A673 (cell line): ENCODE measurements around the gene PCBD2. TPM values are rescaled to one million over a fixed set of nuclear protein-coding genes. Genes with fewer than 3 reads are reported as not detected.

Source experiments
- BruUV-seq: library from RNA; stranded (reverse); fragments of 400-500 nt; replicated peaks from 2 replicates; lab custom pipeline; 2021; lab: Mats Ljungman, UMichigan
- CTCF ChIA-PET: fragments of 300-600 bp; sonication (Branson Sonifier 250); formaldehyde crosslinking; loops from one replicate; lab custom pipeline; 2022; ENCODE audit warnings: antibody characterized with exemption; lab: Charles Lee
- POLR2A ChIA-PET: fragments of 300-600 bp; sonication (Branson Sonifier 250); formaldehyde crosslinking; loops from one replicate; lab custom pipeline; 2022; ENCODE audit warnings: antibody characterized with exemption; ENCODE audit not compliant: low non-redundant PET; lab: Charles Lee
- DNase-seq: peaks from one replicate; pipeline ENCODE4 v3.0.0-alpha.2; 2015; ENCODE audit warnings: low spot score
- H3K27ac ChIP-seq: fragments of 200-600 bp; sonication (generic); 2 replicates; pipeline ENCODE4 v1.5.1; 2016; ENCODE audit warnings: mixed run types, low read depth, mild to moderate bottlenecking, mixed read lengths, antibody characterized with exemption, low read length; ENCODE audit not compliant: poor library complexity, severe bottlenecking
- H3K27me3 ChIP-seq: fragments of 200-600 bp; sonication (generic); replicated peaks from 2 replicates; pipeline ENCODE4 v1.6.1; 2017; ENCODE audit warnings: mixed run types, low read depth, mild to moderate bottlenecking, mixed read lengths, antibody characterized with exemption, low read length; ENCODE audit not compliant: insufficient read depth, poor library complexity
- H3K36me3 ChIP-seq: fragments of 200-600 bp; sonication (generic); 2 replicates; pipeline ENCODE4 v1.6.1; 2016; ENCODE audit warnings: mixed run types, mild to moderate bottlenecking, mixed read lengths, antibody characterized with exemption, low read length; ENCODE audit not compliant: insufficient read depth, poor library complexity, severe bottlenecking
- H3K4me1 ChIP-seq: fragments of 200-600 bp; sonication (generic); 2 replicates; pipeline ENCODE4 v1.6.1; 2017; ENCODE audit warnings: mixed run types, mild to moderate bottlenecking, mixed read lengths, antibody characterized with exemption, low read length; ENCODE audit not compliant: insufficient read depth, poor library complexity, severe bottlenecking
- H3K4me3 ChIP-seq: fragments of 200-600 bp; sonication (generic); 2 replicates; pipeline ENCODE4 v1.5.1; 2016; ENCODE audit warnings: low read depth, mixed run types, mild to moderate bottlenecking, mixed read lengths, low read length; ENCODE audit not compliant: poor library complexity, severe bottlenecking
- H3K9me3 ChIP-seq: fragments of 200-600 bp; sonication (generic); 2 replicates; pipeline ENCODE4 v1.6.1; 2016; ENCODE audit warnings: mixed run types, low read depth, mild to moderate bottlenecking, mixed read lengths, antibody characterized with exemption, low read length; ENCODE audit not compliant: poor library complexity, severe bottlenecking
- EZH2 ChIP-seq: fragments of 200-600 bp; sonication (generic); IDR thresholded peaks from 2 replicates; pipeline ENCODE4 v1.6.1; 2017; ENCODE audit warnings: borderline replicate concordance, low read depth, mild to moderate bottlenecking, mixed read lengths, antibody characterized with exemption, low read length; ENCODE audit not compliant: poor library complexity, severe bottlenecking
- intact Hi-C: fragments of 100-400 bp; cut with micrococcal nuclease; formaldehyde crosslinking; loops from one replicate; pipeline ENCODE4 v1.10.0; 2022; ENCODE audit not compliant: unreplicated experiment
- total RNA-seq: library from RNA; stranded (reverse); gene quantifications from 2 replicates; pipeline ENCODE4 v1.2.3, GENCODE V29; 2021
- TF ChIP-seq, protein P1 (sequence below): fragments of 300-800, 200-600 bp; sonication (generic); conservative IDR thresholded peaks from 2 replicates; pipeline ENCODE4 v1.5.1; 2017; ENCODE audit warnings: low read depth, mild to moderate bottlenecking, antibody characterized with exemption, low read length, moderate library complexity, mixed read lengths

The PCBD2 gene
- total RNA-seq, 1 experiment from 2014 or later, result 13.8 TPM

DNA sequence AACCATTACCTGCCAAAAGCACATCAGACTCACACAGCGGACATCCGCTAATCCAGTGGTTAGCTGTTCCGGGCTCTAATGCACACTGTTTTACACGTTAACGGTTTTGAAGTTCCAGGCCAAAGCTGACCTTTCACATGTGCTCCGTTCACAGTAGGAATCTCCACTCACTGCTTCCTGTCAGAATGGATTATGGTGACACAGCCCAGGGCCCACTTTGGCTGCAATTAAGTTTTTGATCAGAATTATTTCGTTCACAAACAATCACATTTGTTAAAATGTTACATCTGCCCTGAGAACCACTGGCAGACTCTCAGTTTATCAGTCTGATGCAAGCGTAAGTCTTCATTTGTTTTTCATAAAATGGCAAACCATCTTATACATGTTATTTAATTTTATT, 32.6 kb downstream of the PCBD2 start:
- H3K36me3 ChIP-seq, result no peaks in the 10 kb centered on the region
- no peak overlapping the region for H3K27ac ChIP-seq
- ChIA-PET CTCF (no interaction called here), POLR2A (no interaction called here)
- no peaks in the 10 kb centered on the region for H3K27me3 ChIP-seq
- intact Hi-C loops, result no loop called here
- BruUV-seq, result no TSS peak
- H3K9me3 ChIP-seq, result no peaks in the 10 kb centered on the region
- no peak overlapping the region for H3K4me3 ChIP-seq
- H3K4me1 ChIP-seq, result no peaks in the 10 kb centered on the region
- TF ChIP-seq EZH2, result no peak
- TF ChIP-seq, protein P1, sequence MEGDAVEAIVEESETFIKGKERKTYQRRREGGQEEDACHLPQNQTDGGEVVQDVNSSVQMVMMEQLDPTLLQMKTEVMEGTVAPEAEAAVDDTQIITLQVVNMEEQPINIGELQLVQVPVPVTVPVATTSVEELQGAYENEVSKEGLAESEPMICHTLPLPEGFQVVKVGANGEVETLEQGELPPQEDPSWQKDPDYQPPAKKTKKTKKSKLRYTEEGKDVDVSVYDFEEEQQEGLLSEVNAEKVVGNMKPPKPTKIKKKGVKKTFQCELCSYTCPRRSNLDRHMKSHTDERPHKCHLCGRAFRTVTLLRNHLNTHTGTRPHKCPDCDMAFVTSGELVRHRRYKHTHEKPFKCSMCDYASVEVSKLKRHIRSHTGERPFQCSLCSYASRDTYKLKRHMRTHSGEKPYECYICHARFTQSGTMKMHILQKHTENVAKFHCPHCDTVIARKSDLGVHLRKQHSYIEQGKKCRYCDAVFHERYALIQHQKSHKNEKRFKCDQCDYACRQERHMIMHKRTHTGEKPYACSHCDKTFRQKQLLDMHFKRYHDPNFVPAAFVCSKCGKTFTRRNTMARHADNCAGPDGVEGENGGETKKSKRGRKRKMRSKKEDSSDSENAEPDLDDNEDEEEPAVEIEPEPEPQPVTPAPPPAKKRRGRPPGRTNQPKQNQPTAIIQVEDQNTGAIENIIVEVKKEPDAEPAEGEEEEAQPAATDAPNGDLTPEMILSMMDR, result no peak
- no peak for DNase-seq

DNA sequence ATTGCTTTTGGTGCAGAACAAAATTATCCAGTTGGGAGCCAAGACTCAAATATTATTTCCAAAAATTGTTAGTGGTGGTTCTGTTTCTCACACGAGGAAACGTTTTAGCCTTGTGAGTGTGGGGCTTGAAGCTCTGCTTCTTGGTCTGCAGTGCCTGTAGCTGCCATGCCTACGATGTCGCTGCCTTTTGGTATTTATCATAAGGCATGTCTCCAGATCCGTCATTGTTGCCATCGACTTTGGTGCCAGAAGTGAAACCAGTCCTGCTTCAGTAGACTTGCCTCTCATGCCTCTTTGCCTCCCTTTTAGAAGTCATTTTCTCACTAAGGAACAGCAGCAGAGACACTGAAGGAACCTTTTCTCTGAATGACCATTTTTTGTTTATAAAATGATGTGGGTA, 33.1 kb downstream of the PCBD2 start:
- DNase-seq, result no peak
- intact Hi-C loops, result no loop called here
- no TSS peak for BruUV-seq

DNA sequence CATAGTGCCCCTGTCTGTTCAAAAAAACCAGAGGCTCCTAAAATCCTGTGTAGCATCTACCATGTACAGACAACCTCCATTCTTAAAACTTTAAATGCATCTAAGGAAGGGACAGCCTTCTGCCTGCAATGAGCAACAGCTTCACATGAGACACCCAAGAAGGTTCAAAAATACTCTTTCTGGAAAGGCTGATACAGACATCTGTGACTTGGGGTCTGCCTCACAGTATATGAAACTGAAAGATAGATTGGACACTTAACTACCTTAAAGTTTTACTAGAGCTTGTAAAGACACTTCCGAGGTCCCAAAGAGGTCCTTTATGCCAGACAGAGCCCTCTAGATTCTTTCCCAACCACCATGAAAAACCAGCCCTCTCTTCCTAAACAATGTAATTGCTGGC, 34.6 kb downstream of the PCBD2 start:
- TF ChIP-seq, protein P1, result no peak
- ChIA-PET POLR2A (no interaction called here), CTCF (no interaction called here)
- no peaks in the 10 kb centered on the region for H3K4me1 ChIP-seq
- H3K27me3 ChIP-seq, result no peaks in the 10 kb centered on the region
- intact Hi-C loops, result no loop called here
- no peaks in the 10 kb centered on the region for H3K36me3 ChIP-seq
- DNase-seq, result no peak
- no peaks in the 10 kb centered on the region for H3K9me3 ChIP-seq
- no TSS peak for BruUV-seq
- H3K27ac ChIP-seq, result no peak overlapping the region
- no peak overlapping the region for H3K4me3 ChIP-seq

More for the DNA sequence above, 33.1 kb downstream of the PCBD2 start:
- ChIA-PET POLR2A (no interaction called here), CTCF (no interaction called here)
- TF ChIP-seq, protein P1, result no peak
- H3K4me1 ChIP-seq, result no peaks in the 10 kb centered on the region
- no peak overlapping the region for H3K4me3 ChIP-seq
- no peaks in the 10 kb centered on the region for H3K36me3 ChIP-seq
- H3K27me3 ChIP-seq, result no peaks in the 10 kb centered on the region
- H3K27ac ChIP-seq, result no peak overlapping the region
- no peaks in the 10 kb centered on the region for H3K9me3 ChIP-seq
